ENCODE results near the gene EME2.
A peak's percentile ranks its signal among the peaks of the same experiment; 100 is the strongest.

Gene EME2

DNA sequence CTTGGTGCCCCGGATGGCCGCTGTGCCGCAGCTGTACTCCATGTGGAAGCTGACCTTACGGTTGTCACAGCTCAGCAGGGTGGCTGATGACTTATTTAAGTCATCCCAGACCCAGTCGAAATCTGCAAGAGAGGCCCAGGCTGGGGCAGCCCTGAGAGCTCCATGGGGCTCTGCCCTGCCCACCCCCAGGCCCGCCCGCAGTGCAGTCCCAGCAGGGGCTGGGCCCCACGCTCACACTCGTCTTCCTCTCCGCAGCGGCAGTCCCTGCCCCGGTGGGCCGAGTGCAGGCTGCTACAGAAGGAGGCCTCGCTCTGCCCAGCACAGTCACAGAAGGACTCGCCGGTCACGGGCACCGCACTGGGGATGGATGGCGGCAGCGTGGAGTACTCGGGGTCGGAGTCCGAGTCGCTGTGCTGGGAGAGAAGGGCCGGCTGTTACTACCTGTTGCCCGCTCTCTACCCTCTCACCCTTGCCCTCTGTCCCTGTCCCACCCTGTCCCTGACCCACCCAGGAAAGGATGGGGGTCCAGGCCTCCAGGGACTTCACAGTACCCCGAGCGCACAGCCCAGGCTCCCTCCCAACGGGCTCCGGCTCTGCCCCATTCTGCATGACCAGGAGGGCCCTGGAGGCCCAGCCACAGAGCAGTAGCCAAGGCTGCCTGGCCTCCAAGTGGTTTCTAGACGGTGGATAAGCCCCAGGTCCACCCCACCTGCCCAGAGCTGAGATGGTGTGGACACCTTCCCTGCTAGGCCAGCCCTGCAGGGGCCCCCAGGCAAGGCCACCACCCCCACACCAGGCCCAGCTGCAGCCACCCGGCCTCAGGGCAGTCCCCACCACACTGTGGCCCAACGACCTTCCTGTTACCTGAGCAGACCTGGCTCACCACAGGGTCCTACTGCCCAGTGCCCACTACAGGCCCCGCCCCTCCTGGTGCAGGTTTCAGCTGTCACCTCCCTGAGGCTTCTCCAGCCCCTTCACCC is 5.9 kb downstream of the EME2 start:
- Mint-ChIP-seq H3K4me1 (peaks cover 15% of the 10 kb centered on the region), H3K27ac (no peak overlapping the region), H3K36me3 (peaks cover 2% of the 10 kb centered on the region), H3K4me3 (no peak overlapping the region), H3K9me3 (no peaks in the 10 kb centered on the region), H3K27me3 (no peaks in the 10 kb centered on the region)

DNA sequence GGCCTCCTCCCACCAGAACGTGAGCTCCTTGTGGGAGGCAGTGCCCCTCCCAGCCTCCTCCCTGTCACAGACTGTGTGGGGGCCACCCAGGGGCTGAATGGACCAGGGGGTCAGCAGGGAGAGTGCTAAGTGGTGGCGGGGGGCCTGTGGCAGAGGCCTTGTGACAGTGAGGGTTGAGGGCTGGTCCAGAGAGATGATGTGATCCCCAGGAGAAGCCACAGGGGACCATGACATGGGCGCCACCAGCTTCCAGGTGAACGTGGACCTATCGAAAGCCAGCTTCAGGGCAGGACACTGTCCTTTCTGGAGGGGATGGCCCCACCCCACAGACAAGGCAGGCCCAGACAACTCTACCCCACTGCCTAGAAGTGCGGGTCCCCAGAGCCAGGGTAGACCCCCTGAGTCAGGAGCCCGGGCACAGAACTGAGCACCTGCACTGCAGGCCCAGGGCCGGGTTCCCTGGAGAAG is 6.7 kb downstream of the EME2 start:
- Mint-ChIP-seq H3K36me3 (peaks cover 2% of the 10 kb centered on the region), H3K27ac (peak overlapping the region; percentile 62)

DNA sequence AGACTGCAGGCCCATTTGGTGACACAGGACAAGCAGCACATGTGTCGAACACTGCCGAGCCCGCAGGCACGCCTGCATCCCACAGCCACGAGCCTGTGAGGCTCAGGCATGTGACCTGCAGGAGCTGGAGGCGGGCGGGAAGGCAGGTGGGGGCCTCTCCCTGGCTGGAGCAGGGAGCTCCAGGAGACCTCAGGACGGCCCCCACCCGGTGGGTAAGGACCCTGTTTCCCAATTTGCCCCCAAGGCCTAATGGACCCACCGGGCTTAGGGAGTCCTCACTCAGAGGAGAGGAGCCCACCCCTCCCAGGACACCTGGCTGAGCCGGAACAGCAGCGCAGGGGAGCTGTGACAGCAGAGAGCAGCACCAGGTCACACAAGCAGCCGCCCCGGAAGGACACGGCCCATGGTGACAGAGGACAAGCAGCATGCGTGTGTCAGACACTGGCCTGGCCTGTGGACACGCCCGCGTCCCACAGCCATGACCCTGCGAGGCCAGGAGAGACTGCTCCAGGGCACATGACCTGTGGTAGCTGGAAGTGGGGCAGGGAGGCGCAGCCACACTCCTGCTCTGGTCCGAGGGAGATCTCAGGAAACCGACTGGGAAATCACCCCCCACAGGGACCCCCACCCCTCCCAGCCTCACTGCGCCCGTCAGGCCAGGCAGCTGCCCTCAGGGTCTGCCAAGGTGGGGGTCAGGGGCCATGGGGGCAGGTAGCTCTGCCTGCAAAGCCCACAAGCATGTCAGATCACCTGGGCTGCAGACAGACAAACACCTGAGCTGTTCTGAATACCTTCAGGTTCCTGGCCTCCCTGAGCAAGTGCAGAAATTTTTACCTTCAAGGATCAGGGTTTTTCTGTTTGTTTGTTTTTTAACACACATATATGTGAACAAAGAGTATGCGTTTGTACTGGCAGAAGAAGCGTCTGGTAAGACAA is 7.4 kb downstream of the EME2 start:
- Mint-ChIP-seq H3K27me3 (no peaks in the 10 kb centered on the region), H3K36me3 (peaks cover 2% of the 10 kb centered on the region), H3K4me3 (peak overlapping the region; percentile 49), H3K9me3 (no peaks in the 10 kb centered on the region), H3K4me1 (peaks cover 16% of the 10 kb centered on the region), H3K27ac (no peak overlapping the region)

More for the DNA sequence above, 6.7 kb downstream of the EME2 start:
- H3K4me3 Mint-ChIP-seq, result no peak overlapping the region
- peaks cover 15% of the 10 kb centered on the region for H3K4me1 Mint-ChIP-seq
- no peaks in the 10 kb centered on the region for H3K9me3 Mint-ChIP-seq
- H3K27me3 Mint-ChIP-seq, result no peaks in the 10 kb centered on the region

DNA sequence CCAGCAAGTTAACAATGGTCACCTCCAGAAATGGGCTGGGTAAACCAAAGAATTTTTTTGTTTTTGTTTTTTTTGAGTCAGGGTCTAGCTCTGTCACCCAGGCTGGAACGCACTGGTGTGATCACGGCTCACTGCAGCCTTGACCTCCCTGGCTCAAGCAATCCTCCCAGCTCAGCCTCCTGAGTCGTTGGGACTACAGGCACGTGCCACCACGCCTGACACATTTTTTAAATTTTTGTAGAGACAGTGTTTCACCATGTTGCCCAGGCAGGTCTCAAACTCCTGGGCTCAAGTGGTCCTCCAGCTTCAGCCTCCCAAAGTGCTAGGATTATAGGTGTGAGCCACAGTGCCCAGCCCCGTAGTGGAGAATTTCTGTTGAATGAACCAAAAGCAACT is 8.1 kb downstream of the EME2 start:
- H3K27me3 Mint-ChIP-seq, result no peaks in the 10 kb centered on the region
- H3K4me3 Mint-ChIP-seq, result peak overlapping the region; percentile 49
- peaks cover 23% of the 10 kb centered on the region for H3K4me1 Mint-ChIP-seq
- no peak overlapping the region for H3K27ac Mint-ChIP-seq
- peaks cover 3% of the 10 kb centered on the region for H3K36me3 Mint-ChIP-seq
- H3K9me3 Mint-ChIP-seq, result no peaks in the 10 kb centered on the region

DNA sequence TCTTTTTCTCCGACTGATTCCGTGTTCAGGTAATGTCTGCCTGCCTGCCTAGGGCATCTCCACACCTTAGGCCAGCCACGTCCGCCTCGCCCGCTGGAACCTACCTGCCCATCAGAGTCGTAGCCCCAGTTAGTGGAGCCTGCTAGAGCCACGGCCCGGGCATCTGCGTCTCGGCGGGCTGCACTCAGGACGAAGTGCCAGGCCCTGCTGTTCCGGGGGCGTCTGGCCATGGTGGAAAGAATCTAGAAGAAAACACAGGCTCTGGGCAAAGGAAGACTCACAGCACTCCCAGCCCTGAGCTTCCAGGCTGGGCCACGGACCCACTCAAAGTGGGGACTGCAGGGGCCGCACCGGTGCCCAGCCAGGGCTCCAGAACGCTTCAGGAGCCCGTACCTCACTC is 8.6 kb downstream of the EME2 start:
- H3K36me3 Mint-ChIP-seq, result peaks cover 3% of the 10 kb centered on the region
- peaks cover 27% of the 10 kb centered on the region for H3K4me1 Mint-ChIP-seq
- H3K27me3 Mint-ChIP-seq, result no peaks in the 10 kb centered on the region
- H3K9me3 Mint-ChIP-seq, result no peaks in the 10 kb centered on the region
- H3K27ac Mint-ChIP-seq, result peak overlapping the region; percentile 76
- peak overlapping the region; percentile 87 for H3K4me3 Mint-ChIP-seq

DNA sequence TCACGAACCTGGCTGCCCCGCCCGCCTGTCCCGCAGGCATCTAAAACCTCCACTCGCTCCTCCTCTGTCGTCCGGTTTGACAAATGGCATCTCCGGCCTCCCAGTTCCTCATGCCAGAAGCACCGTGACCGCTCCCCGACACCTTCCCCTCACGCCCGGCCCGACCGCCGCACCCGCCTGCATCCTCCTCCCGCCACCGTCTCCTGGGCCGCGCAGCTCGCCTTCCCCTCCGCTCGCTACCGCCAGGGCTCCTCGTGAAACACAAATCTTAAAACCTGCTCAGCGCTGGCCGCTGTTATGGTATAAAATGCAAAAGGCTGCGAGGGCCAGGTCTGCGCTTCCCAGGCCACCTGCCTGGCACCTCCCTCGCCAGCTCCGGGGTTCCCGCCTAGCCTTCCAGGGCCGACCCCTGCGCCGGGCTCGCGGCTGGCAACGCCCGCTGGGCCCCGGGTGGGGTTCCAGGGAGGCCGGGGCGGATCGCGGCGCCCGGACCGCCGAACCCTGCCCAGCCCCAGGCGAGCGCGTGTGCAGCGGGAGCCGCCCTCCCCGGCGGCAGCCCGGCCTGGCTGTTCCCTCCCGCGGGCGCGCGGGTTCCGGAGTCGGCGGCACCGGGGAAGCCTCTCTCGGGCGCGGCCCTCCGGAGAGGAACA is 9.3 kb downstream of the EME2 start:
- H3K4me1 Mint-ChIP-seq, result peaks cover 27% of the 10 kb centered on the region
- H3K27ac Mint-ChIP-seq, result peak overlapping the region; percentile 76
- H3K36me3 Mint-ChIP-seq, result peaks cover 3% of the 10 kb centered on the region
- H3K4me3 Mint-ChIP-seq, result peak overlapping the region; percentile 87
- H3K27me3 Mint-ChIP-seq, result no peaks in the 10 kb centered on the region
- H3K9me3 Mint-ChIP-seq, result no peaks in the 10 kb centered on the region

DNA sequence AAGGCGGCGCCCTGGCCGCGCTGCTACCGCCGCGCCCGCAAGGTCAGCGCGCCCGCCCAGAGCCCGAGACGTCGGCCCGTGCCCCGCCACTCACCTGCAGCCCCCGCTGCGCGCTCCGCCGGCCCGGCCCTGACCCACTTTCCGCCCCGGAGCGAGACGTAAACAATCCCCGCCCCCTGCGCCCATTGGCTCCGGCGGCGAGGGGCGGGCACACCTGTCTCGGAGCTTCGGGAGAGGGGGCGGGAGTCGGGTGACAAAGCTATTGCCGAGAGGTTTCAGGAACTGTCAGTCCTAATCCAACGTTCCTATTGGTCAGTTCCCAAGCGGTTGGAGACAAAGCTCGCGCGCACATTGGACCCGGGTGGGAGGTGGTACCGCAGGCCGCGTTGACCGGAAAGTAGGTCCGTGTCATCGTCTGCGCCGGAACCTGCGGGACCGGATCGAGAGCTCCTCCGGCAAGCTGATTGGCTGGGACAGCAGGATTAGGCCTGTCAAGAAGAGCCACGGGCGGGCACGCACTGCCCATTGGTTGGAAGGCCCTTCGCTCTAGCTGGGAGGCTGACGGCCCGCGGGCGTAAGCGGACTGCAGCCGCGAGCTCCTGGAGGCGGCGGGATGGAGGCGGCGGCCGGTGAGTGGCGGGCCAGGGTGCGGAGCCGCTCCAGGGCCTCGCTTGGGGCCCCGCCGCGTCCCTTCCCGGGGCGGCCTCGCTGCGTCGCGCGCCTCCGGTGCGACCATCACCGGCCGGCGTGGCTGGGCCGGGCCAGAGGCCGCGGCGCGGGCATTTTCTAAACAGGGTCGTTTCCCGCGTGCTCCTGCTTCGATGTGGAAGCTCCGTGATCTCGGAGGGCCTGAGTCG is 10.0 kb downstream of the EME2 start, which contains the start of the genes NUBP2 and SPSB3:
TSS of gene NUBP2 (plus strand) at position 553 of the 857 bp plus-strand sequence. CDS start at position 614, 61 bp downstream.
TSS of gene SPSB3 (minus strand) at position 164 of the 857 bp plus-strand sequence. CDS start 1,088 bp downstream, outside the sequence.
- Mint-ChIP-seq H3K27me3 (no peaks in the 10 kb centered on the region), H3K27ac (peak within 1 kb of the TSS; percentile 83), H3K36me3 (peaks cover 3% of the 10 kb centered on the region), H3K4me3 (peak within 1 kb of the TSS; percentile 93), H3K4me1 (peaks cover 27% of the 10 kb centered on the region), H3K9me3 (no peaks in the 10 kb centered on the region)

DNA sequence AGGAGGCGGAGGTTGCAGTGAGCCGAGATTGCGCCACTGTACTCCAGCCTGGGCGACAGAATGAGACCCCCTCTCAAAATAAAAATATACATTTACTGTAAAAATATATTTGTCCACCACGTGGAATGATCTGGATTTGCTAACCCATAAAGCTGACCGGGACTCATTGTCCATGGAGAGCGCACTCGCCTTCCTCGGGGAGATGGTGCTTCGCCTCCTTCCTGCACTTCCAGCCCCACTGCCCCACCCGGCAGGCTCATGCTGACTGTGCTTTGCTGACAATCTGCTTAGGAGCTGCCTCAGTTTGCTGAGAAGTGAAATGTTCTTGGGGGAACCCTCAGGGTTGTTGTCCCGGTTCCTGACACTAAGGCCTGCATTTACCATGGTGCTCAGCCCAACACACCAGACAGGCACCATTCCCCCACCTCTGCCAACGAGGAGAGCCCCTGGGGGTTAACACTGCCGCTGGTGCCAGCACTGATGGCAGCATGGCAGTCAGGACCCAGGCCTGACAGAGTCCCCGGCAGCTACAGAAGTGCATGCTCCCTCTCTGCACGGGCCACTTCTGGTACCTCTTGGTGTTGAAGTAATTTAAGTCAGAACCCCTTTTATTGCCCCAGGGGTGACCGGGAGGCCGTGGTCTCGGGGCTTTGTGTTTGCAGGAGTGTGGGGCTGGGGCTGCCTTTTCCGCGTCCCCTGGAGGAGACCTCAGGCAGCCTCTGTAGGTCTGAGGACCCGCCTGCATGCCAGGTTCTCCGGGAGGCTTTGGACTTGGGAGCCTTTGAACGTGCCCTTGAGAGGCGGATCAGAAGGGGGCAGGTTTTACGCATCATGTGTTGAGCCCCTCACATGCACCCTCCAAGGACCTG is 12.6 kb downstream of the EME2 start:
- Mint-ChIP-seq H3K4me1 (peaks cover 27% of the 10 kb centered on the region), H3K27me3 (no peaks in the 10 kb centered on the region), H3K9me3 (no peaks in the 10 kb centered on the region), H3K27ac (no peak overlapping the region), H3K36me3 (peaks cover 3% of the 10 kb centered on the region), H3K4me3 (peak overlapping the region; percentile 66)

DNA sequence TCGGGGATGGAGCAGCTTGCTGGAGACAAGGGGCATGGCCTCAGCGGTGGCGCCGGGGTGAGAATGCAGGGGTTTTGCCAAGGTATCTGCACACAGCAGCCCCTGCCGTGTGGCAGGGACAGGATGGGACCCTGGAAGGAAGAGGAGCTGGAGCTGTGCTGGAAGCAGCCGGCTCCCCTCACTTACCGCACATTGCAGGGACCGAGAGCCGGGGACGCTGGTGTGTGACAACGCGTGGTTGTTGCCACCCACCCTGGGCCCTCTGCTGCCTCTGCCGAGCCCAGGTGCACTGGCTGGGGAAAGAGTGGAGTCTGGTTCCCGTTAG is 13.2 kb downstream of the EME2 start:
- Mint-ChIP-seq H3K9me3 (no peaks in the 10 kb centered on the region), H3K4me1 (peaks cover 27% of the 10 kb centered on the region), H3K27me3 (no peaks in the 10 kb centered on the region), H3K27ac (no peak overlapping the region), H3K36me3 (peaks cover 3% of the 10 kb centered on the region), H3K4me3 (no peak overlapping the region)

DNA sequence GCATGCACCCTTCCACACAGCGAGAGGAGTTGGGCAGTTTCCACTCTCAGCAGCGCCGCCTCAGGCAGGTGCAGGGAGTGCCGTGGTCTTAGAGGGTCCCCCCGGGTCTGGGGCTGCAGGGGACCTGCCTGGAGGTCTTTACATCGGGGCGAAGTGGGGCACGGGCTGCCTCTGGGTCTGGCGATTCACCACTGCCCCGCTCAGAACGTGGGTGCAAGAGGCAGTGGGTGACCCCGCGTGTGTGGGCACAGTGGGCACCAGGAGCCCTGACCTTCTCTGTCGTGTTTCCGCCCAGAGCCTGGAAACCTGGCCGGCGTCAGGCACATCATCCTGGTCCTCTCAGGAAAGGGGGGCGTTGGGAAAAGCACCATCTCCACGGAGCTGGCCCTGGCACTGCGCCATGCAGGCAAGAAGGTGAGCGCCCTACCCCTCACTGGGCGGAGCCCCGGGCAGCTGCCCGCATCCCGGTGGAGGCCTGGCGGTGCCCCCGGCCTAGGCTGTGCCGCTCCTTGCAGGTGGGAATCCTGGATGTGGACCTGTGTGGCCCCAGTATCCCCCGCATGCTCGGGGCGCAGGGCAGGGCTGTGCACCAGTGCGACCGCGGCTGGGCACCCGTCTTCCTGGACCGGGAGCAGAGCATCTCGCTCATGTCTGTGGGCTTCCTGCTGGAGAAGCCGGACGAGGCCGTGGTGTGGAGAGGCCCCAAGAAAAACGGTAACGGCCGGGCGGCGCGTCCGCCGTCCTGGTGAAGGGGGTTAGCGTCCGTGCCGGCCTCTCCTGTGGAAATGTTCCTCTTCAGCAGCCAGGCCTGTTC is 13.8 kb downstream of the EME2 start:
- Mint-ChIP-seq H3K36me3 (peaks cover 3% of the 10 kb centered on the region), H3K4me1 (peaks cover 22% of the 10 kb centered on the region), H3K27ac (no peak overlapping the region), H3K9me3 (no peaks in the 10 kb centered on the region), H3K4me3 (no peak overlapping the region), H3K27me3 (no peaks in the 10 kb centered on the region)

DNA sequence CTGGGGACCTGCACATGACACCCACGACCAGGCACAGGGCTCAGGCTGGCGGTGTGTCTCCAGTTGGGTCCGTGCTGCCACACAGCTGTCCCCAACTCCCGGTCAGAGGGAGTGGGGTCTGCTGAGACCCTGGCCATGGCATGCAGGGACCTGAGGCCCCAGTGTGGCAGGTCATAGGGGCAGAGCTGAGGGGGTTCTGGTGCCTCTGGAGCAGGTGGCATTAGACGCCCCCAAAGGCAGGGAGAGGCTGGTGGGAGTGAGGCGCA is 14.4 kb downstream of the EME2 start:
- no peak overlapping the region for H3K27ac Mint-ChIP-seq
- peaks cover 16% of the 10 kb centered on the region for H3K4me1 Mint-ChIP-seq
- H3K4me3 Mint-ChIP-seq, result no peak overlapping the region
- H3K36me3 Mint-ChIP-seq, result peaks cover 3% of the 10 kb centered on the region
- H3K9me3 Mint-ChIP-seq, result no peaks in the 10 kb centered on the region
- no peaks in the 10 kb centered on the region for H3K27me3 Mint-ChIP-seq

DNA sequence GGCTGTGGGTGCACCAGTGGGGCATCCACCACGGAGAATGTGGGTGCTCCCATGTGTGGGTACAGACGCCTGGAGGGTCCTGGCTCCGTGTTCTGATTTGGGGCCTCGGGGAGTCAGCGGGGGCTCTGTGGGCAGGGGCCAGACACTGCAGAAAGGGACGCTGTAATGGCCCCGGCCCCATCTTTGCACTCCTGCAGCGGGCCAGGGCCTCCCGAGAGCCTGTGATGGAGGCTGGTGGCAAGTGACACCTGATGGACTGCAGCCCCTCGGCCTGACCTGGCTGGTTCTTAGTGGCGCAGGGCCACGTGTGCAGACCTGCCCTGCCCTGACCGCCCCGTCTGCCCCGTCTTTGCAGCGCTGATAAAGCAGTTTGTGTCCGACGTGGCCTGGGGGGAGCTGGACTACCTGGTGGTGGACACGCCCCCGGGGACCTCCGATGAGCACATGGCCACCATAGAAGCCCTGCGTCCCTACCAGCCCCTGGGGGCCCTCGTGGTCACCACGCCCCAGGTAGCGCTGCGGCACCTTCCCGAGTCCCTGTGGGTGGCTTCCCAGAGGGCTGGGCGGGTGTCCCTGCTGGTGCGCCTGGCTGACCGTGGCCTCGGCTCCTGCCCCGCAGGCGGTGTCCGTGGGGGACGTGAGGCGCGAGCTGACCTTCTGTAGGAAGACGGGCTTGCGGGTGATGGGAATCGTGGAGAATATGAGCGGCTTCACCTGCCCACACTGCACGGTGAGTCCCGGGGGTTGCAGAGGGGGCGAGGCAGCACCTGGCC is 14.9 kb downstream of the EME2 start:
- Mint-ChIP-seq H3K27me3 (no peaks in the 10 kb centered on the region), H3K9me3 (no peaks in the 10 kb centered on the region), H3K4me1 (peaks cover 16% of the 10 kb centered on the region), H3K4me3 (no peak overlapping the region), H3K27ac (no peak overlapping the region), H3K36me3 (peaks cover 3% of the 10 kb centered on the region)
